ENCODE results near the gene RGS4.

The RGS4 gene

GRCh38 chr1:163069142-163069541, at the start of gene RGS4:
Gene RGS4, plus strand, starts transcription at chr1:163069361. Its CDS starts 124 bp downstream, at chr1:163069485.
- DNase-seq: no peak

DNA sequence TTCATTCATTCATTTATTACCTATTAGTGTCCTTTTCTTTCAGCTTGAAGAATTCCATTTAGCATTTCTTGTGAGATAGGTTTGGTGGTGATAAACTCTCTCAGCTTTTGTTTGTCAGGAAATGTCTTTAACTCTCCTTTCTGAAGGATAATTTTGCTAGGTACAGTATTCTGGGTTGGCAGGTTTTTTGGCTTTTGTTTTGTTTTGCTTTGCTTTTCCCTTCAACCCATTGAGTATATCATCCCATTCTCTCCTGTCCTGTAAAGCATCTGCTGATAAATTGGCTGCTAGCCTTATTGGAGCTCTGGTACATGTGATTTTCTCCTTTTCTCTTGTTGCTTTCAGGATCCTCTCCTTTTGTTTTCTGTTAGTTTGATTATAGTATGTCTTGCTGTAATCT, 47.0 kb upstream of the RGS4 start:
- no peak for DNase-seq

GRCh38 chr1:163027610-163028009, 41.6 kb upstream of the RGS4 start:
- no peak for DNase-seq

DNA sequence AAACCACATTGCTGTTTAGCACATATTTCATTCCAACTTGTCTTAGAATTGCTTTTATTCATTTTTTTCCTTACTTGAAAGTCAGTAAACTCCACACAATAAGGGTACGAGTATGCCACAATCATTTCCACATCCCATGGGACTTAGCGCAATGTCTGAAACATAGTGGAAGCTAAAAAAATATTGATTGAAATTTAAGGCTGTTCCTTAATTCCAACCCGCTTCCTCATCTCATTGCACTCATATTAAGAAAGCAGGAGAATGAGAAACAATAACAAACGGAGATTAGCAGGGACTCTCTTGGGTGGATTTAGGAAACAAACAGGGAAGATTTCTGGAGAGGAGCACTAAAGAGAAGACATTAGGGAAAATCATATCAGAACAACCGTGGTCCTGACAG, 39.3 kb upstream of the RGS4 start:
- no peak for DNase-seq

DNA sequence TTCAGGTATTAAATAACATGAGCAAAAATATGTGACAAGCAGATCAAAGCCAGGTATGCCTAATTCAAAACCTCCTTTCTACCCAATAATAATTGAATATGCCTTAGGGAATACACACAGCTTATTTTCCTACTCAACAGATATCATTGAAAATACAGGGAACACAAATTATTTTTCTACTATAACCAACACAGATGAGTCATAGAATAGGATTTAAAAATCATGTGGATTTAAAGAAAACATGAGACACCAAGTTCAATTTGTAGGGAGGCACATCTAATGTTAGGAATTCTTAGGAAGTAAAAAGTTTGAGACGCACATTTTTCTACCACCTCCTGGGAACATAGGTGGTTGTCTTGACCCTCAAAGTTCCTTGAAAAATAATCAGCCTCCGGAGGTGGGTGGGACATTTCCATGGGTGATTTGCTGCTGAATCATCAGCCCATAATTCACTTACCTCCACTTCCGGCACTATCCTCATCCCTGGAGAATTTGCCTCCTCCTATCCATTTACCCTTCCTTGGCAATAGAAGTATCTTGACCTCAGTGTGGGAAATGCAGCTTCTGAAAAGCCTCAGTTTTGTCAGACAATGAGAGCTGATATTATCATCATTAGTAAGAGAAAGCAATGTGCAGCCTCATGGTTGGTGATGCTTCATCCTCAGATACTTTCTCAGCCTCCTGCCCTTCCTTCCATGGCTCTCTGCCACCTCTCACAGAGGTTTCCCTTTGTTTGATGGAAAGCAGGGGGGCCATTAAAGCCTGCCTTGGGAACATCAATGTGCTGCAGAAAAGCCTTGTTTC, 33.5 kb upstream of the RGS4 start:
- no peak for DNase-seq

- no peak for DNase-seq
Measured at GRCh38 chr1:163036671-163037070, 32.5 kb upstream of the RGS4 start.

DNA sequence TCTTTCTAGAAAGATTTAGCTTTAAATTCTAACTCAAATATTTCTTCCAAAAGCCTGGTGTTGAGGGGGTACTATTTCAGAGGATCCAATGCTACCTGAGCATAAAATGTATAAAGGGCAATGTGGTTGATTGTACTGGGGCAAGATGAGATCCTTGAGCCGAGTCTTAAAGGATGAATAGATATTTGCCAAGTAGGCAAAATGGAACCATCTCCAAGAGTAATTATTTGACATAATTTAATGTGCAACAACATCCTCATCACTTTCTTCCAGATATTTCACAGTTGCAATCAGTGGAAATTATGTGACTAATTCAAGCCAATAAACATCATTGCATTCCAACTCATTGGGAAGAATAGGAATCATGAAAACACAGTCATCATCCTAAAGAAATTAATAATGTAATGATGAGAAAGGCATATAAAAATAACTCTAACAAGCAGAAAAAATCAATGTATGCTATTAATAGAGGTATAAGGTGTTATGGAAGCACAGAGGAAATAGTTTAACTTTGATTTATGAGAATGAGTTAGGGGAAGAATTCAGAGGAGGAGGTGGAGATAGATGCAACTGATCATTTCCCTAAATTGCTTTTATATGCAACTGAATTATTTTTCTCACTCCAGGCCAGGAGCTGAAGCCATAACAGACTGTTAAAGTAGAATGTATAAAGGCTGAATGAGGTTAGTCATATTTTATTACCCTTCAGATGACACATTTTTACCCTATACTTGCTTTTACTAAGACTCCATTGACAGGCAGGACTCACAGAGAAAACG, 30.0 kb upstream of the RGS4 start:
- no peak for DNase-seq

DNA sequence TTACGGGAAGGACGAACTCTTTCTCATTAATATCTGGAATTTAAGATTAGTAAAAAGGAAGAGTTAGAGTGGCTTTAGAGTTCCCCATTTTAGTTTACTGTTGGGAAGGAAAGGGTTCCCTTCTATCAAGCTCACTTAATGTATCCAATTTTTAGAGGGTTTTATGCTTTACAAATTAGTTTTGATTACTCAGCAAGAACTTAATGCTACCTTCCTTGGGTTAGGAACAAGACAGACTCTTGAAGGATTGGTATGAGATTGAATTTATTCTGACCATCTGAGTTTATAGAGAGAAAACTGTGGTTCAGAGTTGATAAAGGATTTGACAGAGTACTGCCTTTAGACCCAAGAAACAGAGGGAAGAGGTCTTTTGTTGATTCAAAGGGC, 29.5 kb upstream of the RGS4 start:
- no peak for DNase-seq

GRCh38 chr1:163046071-163046470, 23.1 kb upstream of the RGS4 start:
- DNase-seq: no peak

DNA sequence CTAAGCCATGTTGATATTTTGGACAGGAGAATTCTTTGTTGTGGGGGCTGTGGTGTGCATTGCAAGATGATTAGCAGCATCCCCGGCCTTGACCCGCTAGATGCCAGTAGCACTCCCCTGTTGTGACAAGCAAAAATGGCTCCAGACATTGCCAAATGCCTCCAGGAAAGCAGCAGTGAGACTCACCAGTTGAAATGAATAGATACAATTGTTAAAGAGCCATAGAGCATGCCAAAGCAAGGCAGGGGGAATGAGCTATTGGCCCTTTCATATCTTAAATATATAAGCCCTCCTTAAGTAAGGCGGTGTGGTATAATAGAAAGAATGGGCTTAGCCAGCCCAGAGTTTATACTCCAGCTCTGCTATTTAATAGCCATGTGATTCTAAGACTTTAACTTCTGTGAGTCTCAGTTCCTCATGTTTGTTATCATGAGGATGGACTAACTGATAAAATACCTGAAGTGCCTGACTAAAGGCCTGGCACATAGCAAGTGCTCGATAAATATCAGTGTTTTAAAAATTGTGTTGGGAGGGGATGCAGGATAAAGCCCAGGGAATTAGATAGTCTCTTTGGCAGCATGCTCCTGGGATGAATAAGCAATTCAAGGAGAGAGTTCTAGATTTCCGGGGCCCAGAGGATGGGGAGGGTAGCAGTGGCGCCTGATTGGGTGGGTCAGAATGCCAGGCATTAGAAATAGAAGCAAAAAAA, 21.1 kb upstream of the RGS4 start:
- DNase-seq: no peak

DNA sequence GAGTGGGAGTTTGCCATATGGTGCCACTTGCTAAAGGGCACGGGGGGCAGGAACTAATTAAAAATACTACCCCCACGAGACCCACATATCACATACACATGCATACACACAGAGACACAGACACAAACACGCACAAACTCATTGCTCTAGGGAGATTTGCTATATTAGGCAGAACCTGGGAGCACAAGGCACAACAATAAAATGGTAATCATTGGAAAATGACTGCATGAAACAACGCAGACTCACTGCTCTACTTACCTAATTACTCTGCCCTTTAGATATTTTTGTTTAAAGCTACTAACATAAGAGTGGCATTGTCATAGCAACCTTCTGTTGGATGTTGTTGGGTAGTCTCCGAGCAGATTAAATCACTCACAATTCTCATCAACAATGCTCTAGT, 20.3 kb upstream of the RGS4 start:
- DNase-seq: no peak

DNA sequence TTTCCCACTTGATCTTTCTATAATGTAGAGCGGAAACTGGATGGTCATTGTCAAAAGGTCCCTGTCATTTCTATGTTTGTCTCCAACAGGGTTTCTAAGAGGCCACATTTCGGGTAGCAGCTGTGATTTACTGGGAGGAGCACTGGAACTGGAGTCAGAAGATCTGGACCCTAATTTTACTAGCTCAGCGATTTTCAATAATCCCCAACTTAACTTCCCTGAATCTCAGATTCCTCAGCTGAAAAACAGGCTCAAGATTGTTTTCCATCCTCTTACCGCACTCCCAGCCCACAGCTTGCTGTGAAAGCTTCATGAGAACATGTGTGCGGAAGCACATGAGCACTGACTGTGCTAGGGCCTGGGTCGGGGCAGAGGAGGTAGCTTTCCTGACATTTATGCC, 19.9 kb upstream of the RGS4 start:
- no peak for DNase-seq

DNA sequence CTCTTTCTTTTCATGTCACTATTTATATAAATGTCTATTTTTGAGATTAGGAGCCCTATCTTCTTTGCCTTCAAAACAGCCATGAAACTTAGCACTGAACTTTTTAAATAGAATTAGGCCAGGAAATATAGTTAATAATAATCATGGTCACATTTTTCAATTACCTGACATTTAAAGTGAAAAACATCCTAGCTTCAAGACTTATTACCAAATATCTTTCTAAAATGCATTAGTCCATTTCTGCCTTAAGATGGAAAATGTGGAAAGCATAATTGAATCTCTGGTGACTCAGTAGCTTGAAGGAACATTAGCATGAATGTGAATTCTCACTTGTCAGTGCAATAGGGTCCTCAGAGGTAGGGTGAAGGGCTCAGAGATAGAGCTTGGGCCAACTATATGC, 18.7 kb upstream of the RGS4 start:
- DNase-seq: no peak

- no peak for DNase-seq
Measured at GRCh38 chr1:163054181-163054591, 15.0 kb upstream of the RGS4 start.

DNA sequence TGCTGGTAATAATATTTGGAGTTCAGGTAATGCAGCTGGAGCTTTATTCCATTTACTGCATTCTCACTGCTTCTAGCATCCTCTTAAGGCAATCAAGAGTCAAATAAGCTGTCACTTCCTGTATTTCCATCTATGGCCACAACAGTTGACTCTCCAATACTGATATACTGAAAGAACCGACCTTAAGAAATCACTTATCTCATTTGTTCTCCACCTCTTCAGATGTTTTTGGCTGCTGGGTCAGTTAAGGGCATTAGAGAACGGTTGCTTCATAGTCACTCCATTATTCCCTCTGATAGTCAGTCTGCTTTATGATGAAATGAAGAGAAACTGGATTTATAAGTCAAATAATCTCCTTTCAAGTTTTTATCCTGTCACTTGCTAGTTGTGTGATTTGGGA, 14.2 kb upstream of the RGS4 start:
- DNase-seq: no peak

DNA sequence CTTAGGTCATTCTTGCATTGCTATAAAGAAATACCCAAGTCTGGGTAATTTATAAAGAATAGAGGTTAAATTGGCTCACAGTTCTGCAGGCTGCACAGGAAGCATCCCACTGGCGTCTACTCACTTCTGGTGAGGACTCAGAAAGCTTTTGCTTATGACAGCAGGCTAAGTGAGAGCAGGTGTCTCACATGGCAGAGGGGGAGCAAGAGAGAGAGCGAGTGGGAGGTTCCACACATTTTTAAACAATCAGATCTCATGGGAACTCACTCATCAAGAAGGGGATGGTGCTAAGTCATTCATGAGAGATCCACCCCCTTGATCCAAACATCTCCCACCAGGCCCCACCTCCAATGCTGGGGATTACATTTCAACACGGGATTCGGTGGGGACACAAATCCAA, 13.6 kb upstream of the RGS4 start:
- DNase-seq: no peak

DNA sequence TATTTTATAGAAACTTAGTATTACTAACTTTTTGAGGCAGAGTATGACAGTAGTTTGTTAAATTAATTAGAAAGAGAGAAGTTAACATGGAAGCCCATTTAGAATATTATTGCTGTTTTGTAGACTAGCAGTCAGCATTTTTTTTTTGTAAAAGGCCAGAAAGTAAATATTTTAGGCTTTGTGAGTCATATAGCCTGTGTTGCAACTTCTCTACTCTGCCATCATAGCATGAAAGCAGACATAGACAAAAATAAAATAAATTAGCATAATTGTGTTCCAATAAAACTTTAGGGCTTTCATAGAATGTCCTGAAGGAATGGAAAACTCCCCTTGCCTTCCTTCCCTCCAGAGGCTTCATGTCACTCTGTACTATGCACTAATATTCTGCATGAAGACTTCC, 12.3 kb upstream of the RGS4 start:
- no peak for DNase-seq

GRCh38 chr1:163060343-163061007, 8.7 kb upstream of the RGS4 start:
- no peak for DNase-seq

GRCh38 chr1:163063143-163063542, 6.0 kb upstream of the RGS4 start:
- DNase-seq: no peak

- DNase-seq: no peak
Measured at GRCh38 chr1:163063610-163064009, 5.6 kb upstream of the RGS4 start.

DNA sequence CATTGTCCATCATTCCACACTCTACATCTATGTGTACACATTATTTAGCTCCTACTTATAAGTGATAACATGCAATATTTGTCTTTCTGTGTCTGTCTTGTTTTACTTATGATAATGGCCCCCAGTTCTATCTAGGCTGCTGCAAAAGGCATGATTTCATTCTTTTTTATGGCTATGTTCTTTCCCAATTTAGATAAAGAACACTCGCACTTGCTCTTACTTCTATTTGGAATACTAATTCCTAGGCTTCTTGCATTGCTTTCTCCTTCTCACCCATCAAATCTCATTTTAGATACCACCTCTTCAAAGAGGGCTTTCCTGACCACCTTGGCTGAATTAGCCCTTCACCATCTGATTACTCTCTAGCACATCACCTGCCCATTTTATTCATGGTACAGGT, 3.0 kb upstream of the RGS4 start:
- DNase-seq: no peak

DNA sequence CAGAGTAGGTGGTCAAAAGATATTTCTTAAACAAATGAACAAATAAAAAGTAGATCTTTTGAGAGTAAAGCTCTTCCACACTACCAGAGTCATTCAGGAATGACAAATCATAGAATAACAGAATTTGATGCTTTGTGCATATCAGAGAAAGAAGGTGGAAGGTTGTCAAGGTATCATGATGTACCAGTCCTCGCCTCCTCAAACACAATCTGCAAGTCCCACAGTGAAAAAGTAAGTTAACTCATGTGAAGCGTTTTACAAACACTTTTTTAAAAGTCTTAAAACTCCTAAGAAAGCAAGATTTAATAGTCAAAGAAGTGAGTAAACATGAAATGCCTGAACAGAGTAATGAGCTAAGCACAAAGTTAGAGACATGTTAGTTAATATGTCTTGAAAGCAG, 2.5 kb upstream of the RGS4 start:
- DNase-seq: no peak

DNA sequence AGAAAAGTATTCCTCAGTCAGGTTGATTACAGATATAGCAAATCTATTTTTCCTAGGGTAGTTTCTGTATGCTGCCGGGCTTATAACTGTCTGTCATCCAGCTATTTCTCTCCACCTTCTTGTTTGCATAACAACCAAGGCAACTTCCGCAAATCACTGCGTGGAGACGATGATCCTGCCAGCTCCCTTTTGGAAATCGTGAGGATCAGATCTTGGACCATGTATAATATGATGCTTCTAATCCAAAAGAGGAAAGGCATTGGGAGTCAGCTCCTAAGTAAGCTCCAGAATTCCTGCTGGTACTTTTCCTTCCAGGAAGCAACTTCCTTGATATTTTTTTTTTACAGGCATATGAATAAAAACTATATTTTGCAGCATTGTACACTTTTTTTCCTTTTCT, 445 bp upstream of the RGS4 start:
- DNase-seq: no peak
